Bronchial epithelial cell (primary cell): ENCODE data around the gene ADAMTS16. TPM values are rescaled to one million over a fixed set of nuclear protein-coding genes. Genes with fewer than 3 reads are reported as not detected.

ENCODE experiments used
- DNase-seq: peaks from one replicate; pipeline ENCODE4 v3.0.0-alpha.2; 2010; ENCODE audit warnings: low read depth
- FAIRE-seq: peaks from 2 replicates; lab custom pipeline; 2011; peaks lifted over from hg19 to GRCh38; lab: Jason Lieb, UNC
- H3K27me3 ChIP-seq: 2 replicates; pipeline ENCODE4 v1.5.1; 2011; ENCODE audit warnings: low read length; ENCODE audit not compliant: control insufficient read depth, insufficient read depth
- H3K36me3 ChIP-seq: 2 replicates; pipeline ENCODE4 v1.5.1; 2011; ENCODE audit warnings: low read length; ENCODE audit not compliant: control insufficient read depth, insufficient read depth
- H3K4me3 ChIP-seq: 2 replicates; pipeline ENCODE4 v1.5.1; 2011; ENCODE audit warnings: mild to moderate bottlenecking, low read depth, low read length, control low read depth
- CTCF ChIP-seq: IDR thresholded peaks from 2 replicates; pipeline ENCODE4 v1.5.1; 2011; ENCODE audit warnings: mild to moderate bottlenecking, moderate library complexity, low read length, control low read depth, inconsistent platforms; ENCODE audit not compliant: insufficient read depth, severe bottlenecking
- total RNA-seq: library from RNA; depleted of rRNA; stranded (reverse); fragments of >200 nt; gene quantifications from 2 replicates; pipeline ENCODE4 v1.2.1, GENCODE V29; 2014

ADAMTS16 gene
- total RNA-seq, 1 donor from 2014 or later = not detected

GRCh38 chr5:5276430-5276829, 136.3 kb downstream of the ADAMTS16 start:
- FAIRE-seq = no peak
- DNase-seq = no peak
- Histone ChIP-seq H3K4me3 (no peak overlapping the region), H3K36me3 (no peaks in the 10 kb centered on the region), H3K27me3 (no peaks in the 10 kb centered on the region)
- TF ChIP-seq CTCF = no peak

- no peak for TF ChIP-seq CTCF
- H3K27me3 ChIP-seq = no peaks in the 10 kb centered on the region
- H3K36me3 ChIP-seq = no peaks in the 10 kb centered on the region
- FAIRE-seq (no peak), DNase-seq (no peak)
- no peak overlapping the region for H3K4me3 ChIP-seq
Measured at GRCh38 chr5:5276951-5277517, 136.9 kb downstream of the ADAMTS16 start.

GRCh38 chr5:5278201-5278814, 138.2 kb downstream of the ADAMTS16 start:
- no peak overlapping the region for H3K4me3 ChIP-seq

GRCh38 chr5:5278815-5279381, 138.8 kb downstream of the ADAMTS16 start:
- H3K27me3 ChIP-seq = no peaks in the 10 kb centered on the region
- FAIRE-seq = no peak
- no peak for TF ChIP-seq CTCF
- no peak overlapping the region for H3K4me3 ChIP-seq
- H3K36me3 ChIP-seq = no peaks in the 10 kb centered on the region
- DNase-seq = no peak

More at GRCh38 chr5:5278201-5278814, 138.2 kb downstream of the ADAMTS16 start:
- FAIRE-seq (no peak), DNase-seq (no peak)
- Histone ChIP-seq H3K27me3 (no peaks in the 10 kb centered on the region), H3K36me3 (no peaks in the 10 kb centered on the region)
- no peak for TF ChIP-seq CTCF

- DNase-seq (no peak), FAIRE-seq (no peak)
- no peak for TF ChIP-seq CTCF
- Histone ChIP-seq H3K36me3 (no peaks in the 10 kb centered on the region), H3K4me3 (no peak overlapping the region), H3K27me3 (no peaks in the 10 kb centered on the region)
Measured at GRCh38 chr5:5285906-5286305, 145.8 kb downstream of the ADAMTS16 start.
